ENCODE data around the gene CLDN9. TPM values are rescaled to one million over a fixed set of nuclear protein-coding genes. Genes with fewer than 3 reads are reported as not detected.

Gene CLDN9
- total RNA-seq, 6 experiments from 2014 or later: 0.25 to 1.7 (median 0.92) TPM

- TF ChIP-seq, protein P1, sequence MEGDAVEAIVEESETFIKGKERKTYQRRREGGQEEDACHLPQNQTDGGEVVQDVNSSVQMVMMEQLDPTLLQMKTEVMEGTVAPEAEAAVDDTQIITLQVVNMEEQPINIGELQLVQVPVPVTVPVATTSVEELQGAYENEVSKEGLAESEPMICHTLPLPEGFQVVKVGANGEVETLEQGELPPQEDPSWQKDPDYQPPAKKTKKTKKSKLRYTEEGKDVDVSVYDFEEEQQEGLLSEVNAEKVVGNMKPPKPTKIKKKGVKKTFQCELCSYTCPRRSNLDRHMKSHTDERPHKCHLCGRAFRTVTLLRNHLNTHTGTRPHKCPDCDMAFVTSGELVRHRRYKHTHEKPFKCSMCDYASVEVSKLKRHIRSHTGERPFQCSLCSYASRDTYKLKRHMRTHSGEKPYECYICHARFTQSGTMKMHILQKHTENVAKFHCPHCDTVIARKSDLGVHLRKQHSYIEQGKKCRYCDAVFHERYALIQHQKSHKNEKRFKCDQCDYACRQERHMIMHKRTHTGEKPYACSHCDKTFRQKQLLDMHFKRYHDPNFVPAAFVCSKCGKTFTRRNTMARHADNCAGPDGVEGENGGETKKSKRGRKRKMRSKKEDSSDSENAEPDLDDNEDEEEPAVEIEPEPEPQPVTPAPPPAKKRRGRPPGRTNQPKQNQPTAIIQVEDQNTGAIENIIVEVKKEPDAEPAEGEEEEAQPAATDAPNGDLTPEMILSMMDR (IDR thresholded peaks at IDR 0.05): no peak
- no peak for TF ChIP-seq POLR2A (IDR thresholded peaks at IDR 0.05)
- no peaks in the 10 kb centered on the region for H3K27me3 ChIP-seq
- DNase-seq: no peak
- no peak for ATAC-seq
- no peak overlapping the region for H3K4me3 ChIP-seq
- no peak overlapping the region for H3K27ac ChIP-seq
- intact Hi-C loops (cut with DNase I): no loop called here
- 87% methylated on average over 10 of the region's 19 CpGs for WGBS (ENCODE audit: insufficient coverage, low coverage, low lambda C conversion rate, missing lambda C conversion rate)
- H3K4me1 ChIP-seq: peaks cover 0 to 17% (median 3%) of the 10 kb centered on the region in 4 donors
- no peaks in the 10 kb centered on the region for H3K36me3 ChIP-seq
- no peaks in the 10 kb centered on the region for H3K9me3 ChIP-seq
These were observed 43.8 kb downstream of the CLDN9 start for GRCh38 chr16:3056336-3057180.

GRCh38 chr16:3057181-3058138 lies 44.7 kb downstream of the CLDN9 start:
- H3K4me3 ChIP-seq: peak overlapping the region; percentile 93 to 96 (median 94)
- 91% methylated on average over 8 of the region's 22 CpGs for WGBS (ENCODE audit: insufficient coverage, low coverage, low lambda C conversion rate, missing lambda C conversion rate)
- ATAC-seq (no peak), DNase-seq (no peak)
- no peaks in the 10 kb centered on the region for H3K36me3 ChIP-seq
- H3K4me1 ChIP-seq: peaks cover 0 to 17% (median 3%) of the 10 kb centered on the region in 4 donors
- H3K27ac ChIP-seq: no peak overlapping the region
- intact Hi-C loops (cut with DNase I): no loop called here
- H3K27me3 ChIP-seq: no peaks in the 10 kb centered on the region
- TF ChIP-seq, protein P1 (IDR thresholded peaks at IDR 0.05): no peak
- TF ChIP-seq POLR2A (IDR thresholded peaks at IDR 0.05): no peak
- no peaks in the 10 kb centered on the region for H3K9me3 ChIP-seq

- Histone ChIP-seq H3K36me3 (no peaks in the 10 kb centered on the region), H3K4me3 (peak overlapping the region; percentile 93 to 96 (median 94)), H3K27me3 (no peaks in the 10 kb centered on the region), H3K9me3 (no peaks in the 10 kb centered on the region), H3K27ac (peak overlapping the region; percentile 87 to 94 (median 93)), H3K4me1 (peaks cover 0 to 17% (median 3%) of the 10 kb centered on the region in 4 donors)
- WGBS (ENCODE audit: insufficient coverage, low coverage, low lambda C conversion rate, missing lambda C conversion rate): 5% methylated on average over 19 of the region's 77 CpGs
- DNase-seq: peak; percentile 70 to 74 (median 71)
- peak; percentile 21 to 44 (median 29) for ATAC-seq
- intact Hi-C loops (cut with DNase I): no loop called here
- TF ChIP-seq, protein P1 (IDR thresholded peaks at IDR 0.05): peak in 2 of 4 donors; percentile 2 to 6
- TF ChIP-seq POLR2A (IDR thresholded peaks at IDR 0.05): no peak
These were observed 45.7 kb downstream of the CLDN9 start for GRCh38 chr16:3058139-3059030.

Data from right lobe of liver (tissue), 6 donors.